Prostate gland (tissue), 2 donors: ENCODE data around the gene TMEM11. TPM values are rescaled to one million over a fixed set of nuclear protein-coding genes. Genes with fewer than 3 reads are reported as not detected.

Experiments
- DNase-seq: peaks from one replicate; pipeline ENCODE4 v3.0.0-alpha.2; 2019; ENCODE audit warnings: low spot score
- H3K27ac ChIP-seq, 2 donors: fragments of 200-600 bp; sonication (generic); 2 replicates each; pipeline ENCODE4 v1.5.1; 2017 to 2019
- H3K27me3 ChIP-seq: fragments of 200-600 bp; sonication (generic); replicated peaks from 2 replicates; pipeline ENCODE4 v1.5.1; 2019; ENCODE audit not compliant: insufficient read depth
- H3K36me3 ChIP-seq, 2 donors: fragments of 200-600 bp; sonication (generic); 1 replicate in 1 of 2; 2 replicates in 1 of 2; pipeline versions ENCODE4 v1.5.1 to v1.8.1; 2017 to 2019
- H3K4me1 ChIP-seq: fragments of 200-600 bp; sonication (generic); replicated peaks from 2 replicates; pipeline ENCODE4 v1.5.1; 2019
- H3K4me3 ChIP-seq, 2 donors: fragments of 200-600 bp; sonication (generic); 2 replicates each; pipeline ENCODE4 v1.5.1; 2017 to 2019
- H3K9me3 ChIP-seq: fragments of 200-600 bp; sonication (generic); 2 replicates; pipeline ENCODE4 v1.5.1; 2017
- POLR2A ChIP-seq: fragments of 450-650 bp; IDR thresholded peaks from one replicate; pipeline ENCODE4 v1.6.1; 2016; ENCODE audit warnings: antibody characterized with exemption, mild to moderate bottlenecking
- POLR2AphosphoS5 ChIP-seq: sonication (generic); formaldehyde crosslinking; IDR thresholded peaks from one replicate; pipeline ENCODE4 v1.6.1; 2017; ENCODE audit warnings: antibody characterized with exemption
- WGBS: methylation state at CpG from one replicate; pipeline ENCODE4 v1.1.5; 2018; 5-methylcytosine and 5-hydroxymethylcytosine counted together
- intact Hi-C: fragments of 100-400 bp; cut with DNase I; formaldehyde crosslinking; loops from one replicate; pipeline ENCODE4 v1.14.2; 2022
- total RNA-seq, 2 donors: library from RNA; depleted of rRNA; stranded (reverse); fragments of >200 nt; gene quantifications; one replicate each; pipeline ENCODE4 v1.1.0, GENCODE V29; 2016
- TF ChIP-seq, protein P1 (sequence below), 4 experiments: fragments of 200-600 bp in 2 of 4; fragments of 450-650 bp in 2 of 4; sonication (generic) in 2 of 4; IDR thresholded peaks; 1 replicate in 3 of 4; 2 replicates in 1 of 4; pipeline ENCODE4 v1.5.1; 2016 to 2019; ENCODE audit warnings: antibody characterized with exemption in 4 of 4, mild to moderate bottlenecking in 2 of 4, moderate library complexity in 2 of 4

Gene TMEM11
- 10 to 100 TPM; 33.1 to 44.1 TPM for total RNA-seq

DNA sequence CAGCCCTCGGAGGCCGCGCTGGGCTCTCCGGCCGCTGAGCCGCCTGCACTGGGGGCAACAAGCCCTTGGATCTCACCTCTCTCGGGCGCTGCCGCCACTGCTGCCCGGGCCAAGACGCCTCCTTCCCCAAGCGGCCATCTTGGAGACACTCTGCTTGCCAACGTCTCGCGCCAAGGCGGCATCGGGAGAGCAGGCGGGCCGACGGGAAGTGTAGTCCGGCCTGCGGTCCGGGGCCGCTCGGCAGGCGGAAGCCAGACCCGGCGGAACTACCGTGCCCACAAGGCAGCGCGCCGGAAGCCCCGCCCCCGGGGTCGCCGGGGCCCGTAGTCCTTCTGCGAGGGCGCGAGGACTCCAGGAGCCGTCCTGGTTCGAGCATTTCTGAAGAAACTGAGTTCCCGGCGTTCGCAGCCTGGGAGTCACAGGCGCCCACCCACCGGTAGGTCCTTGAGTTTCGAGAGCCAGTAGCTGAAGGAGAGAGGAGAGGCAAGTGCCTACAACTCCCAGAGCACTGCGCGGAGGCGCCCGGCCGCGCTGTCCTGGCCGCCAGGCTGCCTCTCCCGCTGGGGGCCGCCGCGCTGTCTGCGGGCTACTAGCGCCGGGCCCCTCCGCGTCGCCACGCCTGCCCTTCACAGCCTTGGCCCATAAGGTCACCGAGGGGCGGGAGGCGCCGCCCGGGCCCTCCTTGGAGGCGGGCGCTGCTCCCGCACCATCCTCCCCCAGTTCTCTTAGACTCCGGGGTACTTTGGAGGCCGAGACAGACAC is at the start of gene TMEM11:
Gene TMEM11 (minus strand): TSS at position 147 of the 762 bp plus-strand sequence. CDS start 9 bp downstream, at position 138.
- no peaks in the 10 kb centered on the region for H3K27me3 ChIP-seq
- intact Hi-C loops: loop anchor here (5.0 kb wide), 1 partner anchor 63 kb away; no protein-coding TSS in a partner anchor
- WGBS: under 1% methylated on average over 56 of the region's 76 CpGs

DNA sequence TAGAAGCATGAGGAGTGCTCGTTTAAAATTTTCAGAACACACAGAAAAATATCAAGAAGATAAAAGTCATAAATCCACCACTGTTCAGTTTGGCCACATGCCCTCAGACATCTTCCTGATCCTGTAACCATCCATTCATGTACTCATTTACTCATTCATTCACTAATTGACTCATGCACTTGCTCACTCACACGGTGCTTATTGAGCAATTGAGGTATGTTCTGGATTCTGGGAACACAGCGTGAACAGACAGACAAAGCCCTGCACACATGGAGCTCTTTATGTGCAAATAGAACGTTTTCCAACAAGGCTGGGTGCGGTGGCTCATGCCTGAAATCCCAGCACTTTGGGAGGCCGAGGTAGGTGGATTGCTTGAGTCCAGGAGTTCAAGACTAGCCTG is 49.4 kb upstream of the TMEM11 start:
- H3K27ac ChIP-seq: no peak overlapping the region
- H3K9me3 ChIP-seq: no peaks in the 10 kb centered on the region
- H3K4me1 ChIP-seq: no peaks in the 10 kb centered on the region
- H3K4me3 ChIP-seq: no peak overlapping the region
- no peaks in the 10 kb centered on the region for H3K27me3 ChIP-seq
- 59% methylated on average over 6 of the region's 6 CpGs for WGBS
- DNase-seq: no peak
- H3K36me3 ChIP-seq: no peaks in the 10 kb centered on the region
- intact Hi-C loops: no loop called here
- TF ChIP-seq POLR2A (no peak), POLR2AphosphoS5 (no peak)
- TF ChIP-seq, protein P1, sequence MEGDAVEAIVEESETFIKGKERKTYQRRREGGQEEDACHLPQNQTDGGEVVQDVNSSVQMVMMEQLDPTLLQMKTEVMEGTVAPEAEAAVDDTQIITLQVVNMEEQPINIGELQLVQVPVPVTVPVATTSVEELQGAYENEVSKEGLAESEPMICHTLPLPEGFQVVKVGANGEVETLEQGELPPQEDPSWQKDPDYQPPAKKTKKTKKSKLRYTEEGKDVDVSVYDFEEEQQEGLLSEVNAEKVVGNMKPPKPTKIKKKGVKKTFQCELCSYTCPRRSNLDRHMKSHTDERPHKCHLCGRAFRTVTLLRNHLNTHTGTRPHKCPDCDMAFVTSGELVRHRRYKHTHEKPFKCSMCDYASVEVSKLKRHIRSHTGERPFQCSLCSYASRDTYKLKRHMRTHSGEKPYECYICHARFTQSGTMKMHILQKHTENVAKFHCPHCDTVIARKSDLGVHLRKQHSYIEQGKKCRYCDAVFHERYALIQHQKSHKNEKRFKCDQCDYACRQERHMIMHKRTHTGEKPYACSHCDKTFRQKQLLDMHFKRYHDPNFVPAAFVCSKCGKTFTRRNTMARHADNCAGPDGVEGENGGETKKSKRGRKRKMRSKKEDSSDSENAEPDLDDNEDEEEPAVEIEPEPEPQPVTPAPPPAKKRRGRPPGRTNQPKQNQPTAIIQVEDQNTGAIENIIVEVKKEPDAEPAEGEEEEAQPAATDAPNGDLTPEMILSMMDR (IDR thresholded peaks at IDR 0.05): no peak

More for the DNA sequence above, at the start of gene TMEM11:
- peak; percentile 74 for TF ChIP-seq POLR2A
- TF ChIP-seq, protein P1 (IDR thresholded peaks at IDR 0.05): peak in 2 of 4 experiments; percentile 15 to 26
- peak; percentile 91 for TF ChIP-seq POLR2AphosphoS5
- peak within 1 kb of the TSS; percentile 91 to 93 for H3K27ac ChIP-seq
- DNase-seq: peak; percentile 94
- no peaks in the 10 kb centered on the region for H3K36me3 ChIP-seq
- peak within 1 kb of the TSS; percentile 74 to 93 for H3K4me3 ChIP-seq
- H3K9me3 ChIP-seq: no peaks in the 10 kb centered on the region
- peaks cover 37% of the 10 kb centered on the region for H3K4me1 ChIP-seq

- 71% methylated on average over 12 of the region's 12 CpGs for WGBS
- no peaks in the 10 kb centered on the region for H3K4me1 ChIP-seq
- H3K9me3 ChIP-seq: no peaks in the 10 kb centered on the region
- TF ChIP-seq, protein P1 (IDR thresholded peaks at IDR 0.05): no peak
- TF ChIP-seq POLR2A (no peak), POLR2AphosphoS5 (no peak)
- H3K27me3 ChIP-seq: no peaks in the 10 kb centered on the region
- H3K27ac ChIP-seq: no peak overlapping the region
- H3K36me3 ChIP-seq: no peaks in the 10 kb centered on the region
- no peak for DNase-seq
- intact Hi-C loops: no loop called here
- no peak overlapping the region for H3K4me3 ChIP-seq
Observed at GRCh38 chr17:21262259-21262993, 48.5 kb upstream of the TMEM11 start.

GRCh38 chr17:21258593-21258992 is 44.6 kb upstream of the TMEM11 start:
- Histone ChIP-seq H3K36me3 (no peaks in the 10 kb centered on the region), H3K27me3 (no peaks in the 10 kb centered on the region), H3K4me1 (no peaks in the 10 kb centered on the region), H3K4me3 (no peak overlapping the region), H3K27ac (no peak overlapping the region), H3K9me3 (no peaks in the 10 kb centered on the region)
- no peak for DNase-seq
- TF ChIP-seq, protein P1 (IDR thresholded peaks at IDR 0.05): no peak
- no peak for TF ChIP-seq POLR2A
- no peak for TF ChIP-seq POLR2AphosphoS5
- intact Hi-C loops: no loop called here
- WGBS: 84% methylated on average over 7 of the region's 7 CpGs
